ENCODE data around the gene PMVK.
A peak's percentile ranks its signal among the peaks of the same experiment; 100 is the strongest.

PMVK gene

DNA sequence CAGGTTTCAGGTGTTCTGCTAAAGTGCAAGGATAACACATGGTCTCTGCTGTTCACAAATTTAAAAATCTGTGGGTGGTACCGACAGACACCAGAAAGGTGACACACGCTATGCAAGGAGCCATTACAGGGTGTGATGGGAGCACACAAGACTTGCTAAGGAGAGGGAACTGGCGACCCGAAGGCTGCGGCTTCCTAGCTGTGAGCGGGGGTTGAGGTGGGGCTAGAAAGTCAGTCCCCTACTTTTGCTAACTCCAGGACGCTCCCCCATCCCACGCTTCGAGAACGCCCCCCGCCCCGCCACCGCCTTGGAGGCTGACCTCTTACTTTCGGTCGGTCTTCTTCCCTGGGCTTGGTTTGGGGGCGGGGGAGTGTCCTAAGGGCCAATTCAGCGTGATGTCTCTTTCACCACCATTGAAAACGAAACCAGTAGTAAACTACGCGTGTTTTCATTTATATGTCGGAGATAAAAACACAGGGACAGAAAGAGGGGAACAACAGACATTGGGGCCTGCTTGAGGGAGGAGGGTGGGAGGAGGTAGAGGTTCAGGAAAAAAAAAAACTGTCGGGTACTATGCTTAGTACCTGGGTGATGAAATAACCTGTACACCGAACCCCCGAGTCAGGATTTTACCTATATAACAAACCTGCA, 39.0 kb upstream of the PMVK start:
- POLR2A ChIA-PET: no interaction called here
- Histone ChIP-seq H3K27me3 (replicated peaks in 2 of 5; ENCODE audit: control insufficient read depth in 4 of 5, insufficient read depth in 5 of 5, low read length in 4 of 5) (no peaks in the 10 kb centered on the region), H3K36me3 (ENCODE audit: control insufficient read depth in 4 of 4, insufficient read depth in 4 of 4, low read length in 3 of 4) (peaks cover 0 to 12% (median 4%) of the 10 kb centered on the region in 4 experiments), H3K4me3 (ENCODE audit: control insufficient read depth in 1 of 7, extremely low read depth in 1 of 7, insufficient read depth in 4 of 7, low read depth in 2 of 7, low read length in 6 of 7) (peak overlapping the region; percentile 49 to 97 (median 89)), H3K9me3 (ENCODE audit: control extremely low read depth in 1 of 5, control insufficient read depth in 4 of 5, insufficient read depth in 2 of 5, low read depth in 1 of 5, low read length in 4 of 5) (no peaks in the 10 kb centered on the region), H3K27ac (ENCODE audit: insufficient read depth in 1 of 2, low read depth in 1 of 2, low read length in 2 of 2, poor library complexity in 1 of 2, severe bottlenecking in 2 of 2) (peak overlapping the region; percentile 91 to 98), H3K4me1 (ENCODE audit: control extremely low read depth in 1 of 4, control insufficient read depth in 4 of 4, insufficient read depth in 4 of 4, low read length in 3 of 4) (peaks cover 32 to 64% (median 61%) of the 10 kb centered on the region in 4 experiments)
- CTCF ChIA-PET: interaction anchor here (1.2 to 20.2 kb wide), 4 partner anchors 11 to 109 kb away, joined by 3 to 320 read pairs (median 5); partner anchors contain the start of genes ADAM15, LENEP and ZBTB7B
- 0% methylated on average over 19 of the region's 24 CpGs for WGBS (ENCODE audit: insufficient coverage)
- peak; percentile 59 to 78 (median 74) for DNase-seq

DNA sequence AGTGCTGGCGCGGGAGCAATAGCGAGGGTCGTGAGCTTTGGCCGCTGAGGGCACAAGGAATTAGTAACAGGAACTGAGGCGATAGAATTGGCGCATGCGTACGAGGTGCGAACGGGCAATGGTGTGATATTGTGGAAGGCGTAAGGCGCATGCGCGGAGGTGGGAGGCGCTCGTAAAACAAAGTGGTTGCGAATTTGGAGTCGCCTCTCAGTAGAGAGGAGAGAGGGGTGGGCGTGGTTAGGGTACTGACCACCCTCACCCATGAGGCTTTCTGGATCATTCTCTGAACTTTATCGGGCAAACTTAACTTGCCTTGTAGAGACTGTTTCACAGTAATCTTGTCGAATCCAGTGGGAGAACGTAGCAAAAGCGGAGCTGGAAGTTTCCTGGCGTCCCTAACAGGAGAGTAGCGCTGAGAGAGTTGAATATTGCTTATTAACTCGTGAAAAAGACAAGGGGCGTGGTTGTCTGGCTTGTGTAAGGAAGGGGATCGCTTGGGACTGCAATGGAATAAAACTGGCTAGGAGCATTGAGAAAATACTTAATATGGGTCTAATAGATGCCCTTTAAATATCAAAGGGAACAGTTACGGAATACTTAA, 38.4 kb upstream of the PMVK start:
- H3K27me3 ChIP-seq (replicated peaks in 2 of 5; ENCODE audit: control insufficient read depth in 4 of 5, insufficient read depth in 5 of 5, low read length in 4 of 5): no peaks in the 10 kb centered on the region
- 0% methylated on average over 29 of the region's 30 CpGs for WGBS (ENCODE audit: insufficient coverage)
- peak overlapping the region; percentile 64 to 97 (median 89) for H3K4me3 ChIP-seq (ENCODE audit: control insufficient read depth in 1 of 7, extremely low read depth in 1 of 7, insufficient read depth in 4 of 7, low read depth in 2 of 7, low read length in 6 of 7)
- H3K9me3 ChIP-seq (ENCODE audit: control extremely low read depth in 1 of 5, control insufficient read depth in 4 of 5, insufficient read depth in 2 of 5, low read depth in 1 of 5, low read length in 4 of 5): no peaks in the 10 kb centered on the region
- peaks cover 32 to 70% (median 67%) of the 10 kb centered on the region in 4 experiments for H3K4me1 ChIP-seq (ENCODE audit: control extremely low read depth in 1 of 4, control insufficient read depth in 4 of 4, insufficient read depth in 4 of 4, low read length in 3 of 4)
- H3K27ac ChIP-seq (ENCODE audit: insufficient read depth in 1 of 2, low read depth in 1 of 2, low read length in 2 of 2, poor library complexity in 1 of 2, severe bottlenecking in 2 of 2): peak overlapping the region; percentile 91 to 98
- CTCF ChIA-PET: interaction anchor here (1.4 to 20.2 kb wide), 5 partner anchors 9 to 110 kb away, joined by 3 to 320 read pairs (median 6); partner anchors contain the start of genes FLAD1, LENEP and ZBTB7B
- peaks cover 0 to 12% (median 4%) of the 10 kb centered on the region in 4 experiments for H3K36me3 ChIP-seq (ENCODE audit: control insufficient read depth in 4 of 4, insufficient read depth in 4 of 4, low read length in 3 of 4)
- peak; percentile 94 to 97 (median 96) for DNase-seq
- POLR2A ChIA-PET: interaction anchor here (0.8 to 1.5 kb wide), 2 partner anchors 14 to 20 kb away, joined by 3 to 5 read pairs; partner anchors contain the start of gene PYGO2

DNA sequence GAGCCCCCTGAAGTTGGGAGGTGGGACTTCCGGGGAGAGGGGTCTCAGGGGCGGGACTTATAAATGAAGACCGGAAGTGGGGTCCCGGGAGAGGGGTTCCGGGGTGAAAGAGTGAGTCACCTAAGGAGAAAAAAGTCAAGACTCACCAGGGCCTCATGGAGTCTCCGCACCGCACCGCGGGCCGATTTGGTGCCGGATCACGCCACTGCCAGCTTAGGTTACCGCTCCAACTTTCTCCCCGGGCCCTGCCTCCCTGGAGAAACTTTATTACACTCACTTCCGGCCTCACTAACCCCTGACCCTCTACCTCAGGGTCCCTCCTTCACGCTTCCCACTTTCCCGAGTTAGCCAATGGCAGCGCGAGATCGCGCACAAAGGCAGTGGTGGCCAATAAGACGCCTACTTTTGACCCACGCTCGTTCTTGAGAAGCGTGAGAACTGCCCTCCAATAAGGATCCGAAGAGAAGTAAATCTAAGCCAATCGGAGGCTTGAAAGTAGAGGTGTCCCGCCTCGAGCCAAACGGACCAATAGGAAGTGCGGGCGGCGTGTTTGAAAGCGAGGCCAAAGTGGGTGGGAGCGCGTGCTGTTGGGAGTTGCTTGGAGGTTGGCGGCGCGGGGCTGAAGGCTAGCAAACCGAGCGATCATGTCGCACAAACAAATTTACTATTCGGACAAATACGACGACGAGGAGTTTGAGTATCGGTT, 37.7 kb upstream of the PMVK start, which contains the start of gene CKS1B:
CKS1B (plus strand) TSS at position 580 of the 706 bp plus-strand sequence; CDS start at position 645, 65 bp downstream.
- Histone ChIP-seq H3K4me3 (ENCODE audit: control insufficient read depth in 1 of 7, extremely low read depth in 1 of 7, insufficient read depth in 4 of 7, low read depth in 2 of 7, low read length in 6 of 7) (peak within 1 kb of the TSS; percentile 64 to 97 (median 89)), H3K4me1 (ENCODE audit: control extremely low read depth in 1 of 4, control insufficient read depth in 4 of 4, insufficient read depth in 4 of 4, low read length in 3 of 4) (peaks cover 32 to 73% (median 72%) of the 10 kb centered on the region in 4 experiments), H3K9me3 (ENCODE audit: control extremely low read depth in 1 of 5, control insufficient read depth in 4 of 5, insufficient read depth in 2 of 5, low read depth in 1 of 5, low read length in 4 of 5) (no peaks in the 10 kb centered on the region), H3K27me3 (replicated peaks in 2 of 5; ENCODE audit: control insufficient read depth in 4 of 5, insufficient read depth in 5 of 5, low read length in 4 of 5) (no peaks in the 10 kb centered on the region), H3K27ac (ENCODE audit: insufficient read depth in 1 of 2, low read depth in 1 of 2, low read length in 2 of 2, poor library complexity in 1 of 2, severe bottlenecking in 2 of 2) (peak within 1 kb of the TSS; percentile 95 to 98), H3K36me3 (ENCODE audit: control insufficient read depth in 4 of 4, insufficient read depth in 4 of 4, low read length in 3 of 4) (peaks cover 0 to 7% (median under 1%) of the 10 kb centered on the region in 4 experiments)
- WGBS (ENCODE audit: insufficient coverage): 0% methylated on average over 42 of the region's 47 CpGs
- DNase-seq: peak; percentile 99 to 100 (median 100)
- ChIA-PET CTCF (interaction anchor here (0.9 to 20.2 kb wide), 9 partner anchors 10 to 111 kb away, joined by 3 to 320 read pairs (median 4); partner anchors contain the start of genes FLAD1, LENEP, PMVK and ZBTB7B), POLR2A (interaction anchor here (0.8 to 1.7 kb wide), 5 partner anchors 9 to 26 kb away, joined by 3 to 6 read pairs (median 4); partner anchors contain the start of genes FLAD1 and PYGO2)

DNA sequence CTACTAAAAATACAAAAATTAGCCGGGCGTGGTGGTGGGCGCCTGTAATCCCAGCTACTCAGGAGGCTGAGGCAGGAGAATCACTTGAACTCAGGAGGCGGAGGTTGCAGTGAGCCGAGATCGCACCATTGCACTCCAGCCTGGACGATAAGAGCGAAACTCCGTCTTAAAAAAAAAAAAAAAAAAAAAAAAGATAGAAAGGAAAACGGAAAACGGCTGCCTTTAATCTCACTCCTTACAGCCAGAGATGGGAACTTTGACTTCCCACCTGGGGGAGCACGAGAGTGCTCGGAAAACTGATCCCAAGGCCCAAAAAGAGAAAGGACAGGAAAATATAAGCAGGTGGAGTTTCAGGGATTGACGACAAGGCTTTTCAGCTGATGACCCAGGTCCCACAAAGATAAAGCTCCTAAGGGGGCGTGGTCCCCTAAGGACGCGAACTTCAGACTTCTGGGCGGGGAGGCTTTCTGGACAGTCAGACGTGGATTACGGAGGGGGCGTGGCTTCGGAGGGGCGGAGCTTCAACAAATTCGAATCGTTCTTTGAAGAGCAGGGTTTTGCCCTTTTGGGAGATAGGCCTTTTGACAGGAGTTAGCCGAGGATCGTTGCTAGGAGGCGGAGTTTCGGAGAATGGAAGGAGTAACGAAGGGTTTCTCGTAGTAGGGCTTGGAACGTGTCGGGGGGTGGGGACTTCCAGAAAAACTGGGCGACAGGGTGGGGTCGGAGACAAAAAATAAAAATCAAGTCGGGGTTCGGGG, 37.0 kb upstream of the PMVK start:
- peaks cover 0 to 7% (median 1%) of the 10 kb centered on the region in 4 experiments for H3K36me3 ChIP-seq (ENCODE audit: control insufficient read depth in 4 of 4, insufficient read depth in 4 of 4, low read length in 3 of 4)
- H3K4me1 ChIP-seq (ENCODE audit: control extremely low read depth in 1 of 4, control insufficient read depth in 4 of 4, insufficient read depth in 4 of 4, low read length in 3 of 4): peaks cover 32 to 78% (median 71%) of the 10 kb centered on the region in 4 experiments
- peak overlapping the region; percentile 64 to 93 (median 89) for H3K4me3 ChIP-seq (ENCODE audit: control insufficient read depth in 1 of 7, extremely low read depth in 1 of 7, insufficient read depth in 4 of 7, low read depth in 2 of 7, low read length in 6 of 7)
- ChIA-PET CTCF (interaction anchor here (0.9 to 20.2 kb wide), 8 partner anchors 9 to 44 kb away, joined by 3 to 320 read pairs (median 4); partner anchors contain the start of genes FLAD1, LENEP, PMVK and ZBTB7B), POLR2A (interaction anchor here (0.9 to 1.7 kb wide), 4 partner anchors 9 to 26 kb away, joined by 3 to 6 read pairs (median 4); partner anchors contain the start of genes FLAD1 and PYGO2)
- peak; percentile 97 to 98 (median 98) for DNase-seq
- H3K27ac ChIP-seq (ENCODE audit: insufficient read depth in 1 of 2, low read depth in 1 of 2, low read length in 2 of 2, poor library complexity in 1 of 2, severe bottlenecking in 2 of 2): peak overlapping the region; percentile 95 to 98
- H3K27me3 ChIP-seq (replicated peaks in 2 of 5; ENCODE audit: control insufficient read depth in 4 of 5, insufficient read depth in 5 of 5, low read length in 4 of 5): no peaks in the 10 kb centered on the region
- under 1% methylated on average over 24 of the region's 37 CpGs for WGBS (ENCODE audit: insufficient coverage)
- no peaks in the 10 kb centered on the region for H3K9me3 ChIP-seq (ENCODE audit: control extremely low read depth in 1 of 5, control insufficient read depth in 4 of 5, insufficient read depth in 2 of 5, low read depth in 1 of 5, low read length in 4 of 5)

DNA sequence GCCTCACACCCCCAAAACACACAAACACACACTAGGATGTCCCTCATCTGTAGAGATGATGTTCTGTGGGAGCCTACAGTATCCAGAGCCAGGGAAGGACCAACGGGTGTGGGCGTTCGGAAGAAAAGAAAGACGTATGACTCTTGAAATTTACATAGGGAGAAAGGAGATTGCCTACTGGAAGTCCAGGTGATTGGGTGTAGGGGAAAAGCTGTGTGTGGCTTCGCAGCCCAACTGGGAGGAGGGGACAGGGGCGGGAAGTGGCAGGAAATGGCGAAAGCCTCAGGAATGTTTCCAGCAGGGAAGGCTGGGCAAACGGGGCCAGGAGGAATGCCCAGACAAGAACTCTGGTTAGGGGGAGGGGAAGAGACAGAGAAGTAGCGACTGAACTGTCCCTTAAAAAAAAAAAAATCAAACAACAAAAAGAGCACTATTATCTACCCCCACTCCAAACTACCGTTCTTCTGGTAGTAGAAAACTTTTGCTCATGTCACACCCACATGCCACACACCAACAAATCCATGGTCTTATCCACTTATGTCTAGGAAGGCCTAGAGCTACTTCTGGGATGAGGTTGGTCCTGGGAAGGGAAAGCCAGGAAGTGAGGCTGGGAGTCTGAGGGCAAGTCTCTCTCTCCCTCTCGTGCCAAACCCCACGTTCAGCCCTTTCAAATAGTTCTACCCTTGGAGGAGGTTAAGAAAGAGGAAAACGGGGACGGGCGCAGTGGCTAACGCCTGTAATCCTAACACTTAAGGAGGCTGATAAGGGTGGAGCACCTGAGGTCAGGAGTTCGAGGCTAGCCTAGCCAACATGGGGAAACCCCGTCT, 36.2 kb upstream of the PMVK start:
- DNase-seq: no peak
- Histone ChIP-seq H3K4me1 (ENCODE audit: control extremely low read depth in 1 of 4, control insufficient read depth in 4 of 4, insufficient read depth in 4 of 4, low read length in 3 of 4) (peaks cover 25 to 72% (median 63%) of the 10 kb centered on the region in 4 experiments), H3K27ac (ENCODE audit: insufficient read depth in 1 of 2, low read depth in 1 of 2, low read length in 2 of 2, poor library complexity in 1 of 2, severe bottlenecking in 2 of 2) (peak overlapping the region in 1 of 2 experiments; percentile 98), H3K4me3 (ENCODE audit: control insufficient read depth in 1 of 7, extremely low read depth in 1 of 7, insufficient read depth in 4 of 7, low read depth in 2 of 7, low read length in 6 of 7) (peak overlapping the region in 3 of 7 experiments; percentile 89 to 93 (median 89)), H3K36me3 (ENCODE audit: control insufficient read depth in 4 of 4, insufficient read depth in 4 of 4, low read length in 3 of 4) (peaks cover 0 to 11% (median 7%) of the 10 kb centered on the region in 4 experiments), H3K9me3 (ENCODE audit: control extremely low read depth in 1 of 5, control insufficient read depth in 4 of 5, insufficient read depth in 2 of 5, low read depth in 1 of 5, low read length in 4 of 5) (no peaks in the 10 kb centered on the region), H3K27me3 (replicated peaks in 2 of 5; ENCODE audit: control insufficient read depth in 4 of 5, insufficient read depth in 5 of 5, low read length in 4 of 5) (no peaks in the 10 kb centered on the region)
- ChIA-PET POLR2A (interaction anchor here (1.7 kb wide), 1 partner anchor 27 kb away, joined by 6 read pairs; no protein-coding TSS in a partner anchor), CTCF (interaction anchor here (1.0 to 20.2 kb wide), 10 partner anchors 8 to 72 kb away, joined by 3 to 320 read pairs (median 6); partner anchors contain the start of genes FLAD1, LENEP, PMVK and PYGO2)
- WGBS (ENCODE audit: insufficient coverage): 88% methylated on average over 11 of the region's 18 CpGs

Data from common myeloid progenitor, CD34-positive (primary cell).